BJ (cell line): Measurements from ENCODE around the gene PRSS27. TPM values are rescaled to one million over a fixed set of nuclear protein-coding genes. Genes with fewer than 3 reads are reported as not detected.
"Not testable (repeated sequence)": the region's sequence is repeated elsewhere in the genome, so short reads cannot be mapped to it uniquely, and the experiment has no call there.

Source experiments
- CTCF ChIA-PET: fragments of 350-600 bp; formaldehyde crosslinking; extraction: SDS; loops from one replicate; lab custom pipeline; 2021; ENCODE audit warnings: antibody characterized with exemption, inconsistent platforms; lab: Yijun Ruan, JAX
- POLR2A ChIA-PET: fragments of 300-600 bp; sonication (Branson Sonifier 250); formaldehyde crosslinking; extraction: SDS; loops from one replicate; lab custom pipeline; 2021; ENCODE audit warnings: antibody characterized with exemption; lab: Charles Lee
- DNase-seq: peaks from one replicate; pipeline ENCODE4 v3.0.0-alpha.2; 2011; ENCODE audit warnings: low read depth
- H3K27me3 ChIP-seq: 2 replicates; pipeline ENCODE4 v1.6.0; 2011; ENCODE audit warnings: low read length; ENCODE audit not compliant: control insufficient read depth, insufficient read depth
- H3K36me3 ChIP-seq: 2 replicates; pipeline ENCODE4 v1.5.1; 2011; ENCODE audit warnings: low read length; ENCODE audit not compliant: control insufficient read depth, insufficient read depth
- H3K4me3 ChIP-seq: 2 replicates; pipeline ENCODE4 v1.5.1; 2011; ENCODE audit warnings: low read depth, mild to moderate bottlenecking, control low read depth, low read length
- polyA plus RNA-seq: library from polyadenylated mRNA; depleted of rRNA; stranded (reverse); fragments of >200 nt; gene quantifications from 2 replicates; pipeline ENCODE4 v1.2.3, GENCODE V29; 2011
- TF ChIP-seq, protein P1 (sequence below): IDR thresholded peaks from 2 replicates; pipeline ENCODE4 v1.5.1; 2011; ENCODE audit warnings: low read depth, mild to moderate bottlenecking, control low read depth, inconsistent platforms, low read length, moderate library complexity; ENCODE audit not compliant: insufficient read depth

PRSS27 gene
- polyA plus RNA-seq, 1 experiment, result 0.97 TPM

DNA sequence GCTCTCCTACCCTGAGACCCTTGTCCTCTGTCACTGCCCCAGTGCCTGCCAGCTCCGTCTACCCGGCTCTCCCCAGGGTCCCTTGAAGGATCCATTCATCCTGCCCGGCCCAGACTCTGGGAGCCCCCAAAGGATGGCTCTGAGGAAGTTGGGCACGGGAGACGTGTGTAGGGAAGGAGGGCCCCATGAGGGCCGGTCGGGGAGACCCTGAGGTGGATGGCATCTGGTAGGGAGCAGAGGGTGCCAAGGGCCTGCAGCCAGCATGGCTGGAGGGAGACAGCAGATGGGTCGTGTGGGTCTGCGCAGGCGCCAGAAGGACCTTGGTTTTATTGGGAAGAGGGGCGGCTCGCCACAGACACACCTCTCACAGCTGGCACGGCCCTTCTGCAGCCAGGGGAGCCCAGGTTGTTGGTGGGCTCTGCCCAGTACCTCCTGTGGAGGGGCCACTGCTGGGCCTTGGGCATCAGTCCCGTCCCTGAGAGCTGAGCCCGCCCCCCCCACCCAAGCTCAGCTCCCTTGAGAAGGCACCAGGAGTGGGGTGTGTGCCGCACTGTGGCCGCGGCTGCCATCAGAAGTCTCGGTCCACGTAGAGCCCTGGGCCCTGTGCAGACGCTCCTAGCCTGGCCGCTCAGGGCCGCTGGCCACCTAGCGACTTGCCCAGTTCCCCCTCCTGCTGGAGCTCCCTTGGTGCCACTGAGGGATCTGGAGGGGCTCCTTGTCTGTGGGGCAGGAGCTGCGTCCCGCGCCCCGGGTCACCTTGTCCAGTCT is 21.7 kb downstream of the PRSS27 start:
- Histone ChIP-seq H3K4me3 (no peak overlapping the region), H3K27me3 (no peaks in the 10 kb centered on the region), H3K36me3 (peaks cover 26% of the 10 kb centered on the region)
- ChIA-PET CTCF (no interaction called here), POLR2A (no interaction called here)
- DNase-seq, result no peak
- TF ChIP-seq, protein P1, sequence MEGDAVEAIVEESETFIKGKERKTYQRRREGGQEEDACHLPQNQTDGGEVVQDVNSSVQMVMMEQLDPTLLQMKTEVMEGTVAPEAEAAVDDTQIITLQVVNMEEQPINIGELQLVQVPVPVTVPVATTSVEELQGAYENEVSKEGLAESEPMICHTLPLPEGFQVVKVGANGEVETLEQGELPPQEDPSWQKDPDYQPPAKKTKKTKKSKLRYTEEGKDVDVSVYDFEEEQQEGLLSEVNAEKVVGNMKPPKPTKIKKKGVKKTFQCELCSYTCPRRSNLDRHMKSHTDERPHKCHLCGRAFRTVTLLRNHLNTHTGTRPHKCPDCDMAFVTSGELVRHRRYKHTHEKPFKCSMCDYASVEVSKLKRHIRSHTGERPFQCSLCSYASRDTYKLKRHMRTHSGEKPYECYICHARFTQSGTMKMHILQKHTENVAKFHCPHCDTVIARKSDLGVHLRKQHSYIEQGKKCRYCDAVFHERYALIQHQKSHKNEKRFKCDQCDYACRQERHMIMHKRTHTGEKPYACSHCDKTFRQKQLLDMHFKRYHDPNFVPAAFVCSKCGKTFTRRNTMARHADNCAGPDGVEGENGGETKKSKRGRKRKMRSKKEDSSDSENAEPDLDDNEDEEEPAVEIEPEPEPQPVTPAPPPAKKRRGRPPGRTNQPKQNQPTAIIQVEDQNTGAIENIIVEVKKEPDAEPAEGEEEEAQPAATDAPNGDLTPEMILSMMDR, result no peak

- Histone ChIP-seq H3K4me3 (no peak overlapping the region), H3K27me3 (no peaks in the 10 kb centered on the region), H3K36me3 (peaks cover 27% of the 10 kb centered on the region)
- POLR2A ChIA-PET, result no interaction called here
- no peak for DNase-seq
- TF ChIP-seq, protein P1, result no peak
- CTCF ChIA-PET, result no interaction called here
Measured at GRCh38 chr16:2697401-2697948, 22.5 kb downstream of the PRSS27 start.

DNA sequence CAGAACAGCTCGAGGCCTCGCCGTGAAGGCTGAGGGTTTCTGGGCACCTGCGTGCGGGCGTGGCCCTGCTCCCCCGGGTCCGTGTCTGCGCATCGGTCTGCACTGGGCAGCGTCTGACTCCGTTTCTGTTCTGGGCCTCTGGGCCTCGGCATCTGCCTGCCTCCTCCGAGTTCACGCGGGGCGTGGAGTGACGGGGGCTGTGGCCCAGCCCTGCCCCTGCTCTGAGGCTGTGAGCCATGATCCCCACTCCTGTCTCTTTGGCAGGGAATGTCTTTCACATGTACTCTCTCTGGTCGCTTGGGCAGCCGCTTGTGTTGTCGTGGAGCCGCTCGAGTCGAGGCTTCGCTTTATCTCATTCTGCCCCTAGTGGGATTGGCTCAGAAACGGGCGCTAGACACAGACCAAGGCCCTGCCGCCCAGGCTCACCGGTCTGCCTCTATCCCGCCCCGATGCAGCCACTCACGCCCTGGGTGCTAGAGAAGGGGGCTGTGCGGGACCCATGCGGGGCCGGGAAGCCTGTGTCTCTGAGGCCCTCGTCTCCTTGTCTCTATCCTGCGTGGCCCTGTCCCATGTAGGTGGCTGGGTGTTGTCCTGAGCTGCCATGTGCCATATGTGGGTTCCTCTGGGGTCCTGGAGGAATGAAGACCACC is 23.3 kb downstream of the PRSS27 start:
- POLR2A ChIA-PET, H3K4me3 ChIP-seq, H3K27me3 ChIP-seq, CTCF ChIA-PET, DNase-seq: not testable (repeated sequence)
- peaks cover 28% of the 10 kb centered on the region for H3K36me3 ChIP-seq

DNA sequence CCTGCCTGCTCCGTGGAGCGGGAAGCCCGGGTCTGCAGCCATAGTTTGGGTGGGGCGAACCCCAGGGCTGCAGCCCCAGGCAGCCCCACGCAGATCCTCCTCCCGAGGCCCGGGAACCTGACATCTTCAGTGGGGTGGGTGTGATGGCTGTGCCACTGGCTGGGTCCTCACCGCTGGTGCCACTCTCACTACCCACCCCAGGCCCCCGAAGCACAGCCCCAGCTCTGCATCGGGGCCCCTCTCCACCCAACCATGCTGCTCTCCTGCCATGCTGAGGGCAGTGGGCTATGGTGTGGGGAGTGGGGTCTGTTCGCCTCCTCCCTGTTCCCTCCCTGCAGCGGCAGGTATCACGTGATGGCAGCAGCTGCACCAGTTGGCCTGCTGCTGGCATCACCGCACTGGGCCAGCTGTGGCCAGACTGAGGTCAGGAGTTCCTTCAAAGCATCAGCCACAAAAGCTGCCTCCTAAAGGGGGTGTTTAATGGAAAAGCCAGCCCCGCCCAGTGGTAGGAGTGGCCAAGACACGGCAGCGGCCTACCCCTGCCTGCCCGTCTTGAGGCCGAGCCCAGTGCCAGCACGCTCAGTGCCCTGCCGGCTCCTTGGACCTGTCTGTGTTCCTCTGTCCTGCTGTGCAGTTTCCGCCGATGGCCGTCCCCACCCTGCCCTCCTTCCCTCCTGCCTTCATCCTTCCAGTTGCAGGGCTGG is 26.9 kb downstream of the PRSS27 start:
- TF ChIP-seq, protein P1, result no peak
- POLR2A ChIA-PET, result no interaction called here
- CTCF ChIA-PET, result no interaction called here
- no peak overlapping the region for H3K4me3 ChIP-seq
- DNase-seq, result no peak
- peaks cover 14% of the 10 kb centered on the region for H3K36me3 ChIP-seq
- H3K27me3 ChIP-seq, result no peaks in the 10 kb centered on the region

DNA sequence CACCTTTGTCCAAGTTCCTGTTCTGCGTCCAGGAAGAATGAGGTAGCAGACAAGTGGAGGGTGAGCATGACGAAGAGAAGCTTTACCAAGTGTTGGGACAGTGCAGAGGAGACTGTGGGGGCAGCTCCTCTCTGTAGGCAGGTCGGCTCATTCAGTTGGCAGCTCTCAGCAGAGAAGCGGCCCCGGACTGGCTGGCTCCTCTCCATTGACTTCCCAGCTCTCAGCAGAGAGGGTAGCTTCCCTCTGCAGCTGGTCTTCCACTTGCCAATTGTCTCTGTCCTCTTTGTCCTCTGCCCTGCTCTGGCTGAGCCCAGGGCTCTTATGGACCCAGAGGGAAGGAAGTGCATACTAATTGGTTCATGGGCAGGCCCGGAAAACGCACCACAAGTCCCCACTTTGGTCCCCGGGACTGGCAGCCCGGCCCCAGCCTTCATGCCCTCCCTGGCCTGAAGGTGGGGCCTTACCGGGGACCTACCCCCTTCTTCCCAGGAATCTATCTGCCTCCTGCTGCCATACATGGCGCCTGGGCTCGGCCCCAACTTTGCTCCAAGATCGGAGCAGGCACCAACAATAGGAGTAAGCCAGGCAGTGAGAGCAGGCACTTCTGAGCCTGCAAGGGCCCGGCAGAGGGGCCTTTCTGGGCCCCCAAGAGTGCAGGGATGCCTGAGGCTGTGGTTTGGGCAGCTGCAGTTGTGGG is 27.6 kb downstream of the PRSS27 start:
- DNase-seq, result no peak
- ChIA-PET POLR2A (no interaction called here), CTCF (interaction anchor here (0.6 kb wide), 1 partner anchor 190 kb away, joined by 3 read pairs; no protein-coding TSS in a partner anchor)
- H3K36me3 ChIP-seq, result peaks cover 13% of the 10 kb centered on the region
- no peak overlapping the region for H3K4me3 ChIP-seq
- TF ChIP-seq, protein P1, result no peak
- H3K27me3 ChIP-seq, result no peaks in the 10 kb centered on the region
